Measurements from ENCODE around the gene ROR1.

Gene ROR1

GRCh38 chr1:64084451-64084850, 310.6 kb downstream of the ROR1 start:
- no peak for ATAC-seq
- TF ChIP-seq CREB5 (CRISPR knock-in tag; IDR thresholded peaks at IDR 0.05; ENCODE audit: low read depth) (no peak), RARB (CRISPR knock-in tag; IDR thresholded peaks at IDR 0.05) (no peak), PATZ1 (CRISPR knock-in tag; IDR thresholded peaks at IDR 0.05; ENCODE audit: borderline replicate concordance) (no peak), BACH2 (CRISPR knock-in tag; IDR thresholded peaks at IDR 0.05; ENCODE audit: borderline replicate concordance) (no peak), ZFP30 (CRISPR knock-in tag; IDR thresholded peaks at IDR 0.05) (no peak), ZC3H10 (CRISPR knock-in tag; IDR thresholded peaks at IDR 0.05) (no peak), TOX (CRISPR knock-in tag; IDR thresholded peaks at IDR 0.05; ENCODE audit: borderline replicate concordance) (no peak)

GRCh38 chr1:64087768-64088167, 314.0 kb downstream of the ROR1 start:
- TF ChIP-seq CSDC2 (CRISPR knock-in tag; IDR thresholded peaks at IDR 0.05) (no peak), ZNF565 (CRISPR knock-in tag; conservative IDR thresholded peaks at IDR 0.05; ENCODE audit: low read depth) (no peak), GLIS3 (CRISPR knock-in tag; IDR thresholded peaks at IDR 0.05) (no peak), PATZ1 (CRISPR knock-in tag; IDR thresholded peaks at IDR 0.05; ENCODE audit: borderline replicate concordance) (no peak), OSR1 (CRISPR knock-in tag; IDR thresholded peaks at IDR 0.05) (no peak), TOX (CRISPR knock-in tag; IDR thresholded peaks at IDR 0.05; ENCODE audit: borderline replicate concordance) (no peak), ZFP3 (CRISPR knock-in tag; IDR thresholded peaks at IDR 0.05) (no peak), ZC3H10 (CRISPR knock-in tag; IDR thresholded peaks at IDR 0.05) (no peak), TCF4 (CRISPR knock-in tag; IDR thresholded peaks at IDR 0.05; ENCODE audit: borderline replicate concordance) (no peak), ZFP30 (CRISPR knock-in tag; IDR thresholded peaks at IDR 0.05) (no peak), POU6F1 (CRISPR knock-in tag; IDR thresholded peaks at IDR 0.05; ENCODE audit: borderline replicate concordance, low read depth) (no peak), BACH2 (CRISPR knock-in tag; IDR thresholded peaks at IDR 0.05; ENCODE audit: borderline replicate concordance) (no peak)
- peak; percentile 42; the same call in 1 of the 3 replicates for ATAC-seq

- TF ChIP-seq ZNF8 (CRISPR knock-in tag; IDR thresholded peaks at IDR 0.05) (no peak), ZFP30 (CRISPR knock-in tag; IDR thresholded peaks at IDR 0.05) (no peak), SNAI2 (CRISPR knock-in tag; IDR thresholded peaks at IDR 0.05) (no peak), RARB (CRISPR knock-in tag; IDR thresholded peaks at IDR 0.05) (no peak), ZFP3 (CRISPR knock-in tag; IDR thresholded peaks at IDR 0.05) (no peak), PATZ1 (CRISPR knock-in tag; IDR thresholded peaks at IDR 0.05; ENCODE audit: borderline replicate concordance) (no peak), TCF4 (CRISPR knock-in tag; IDR thresholded peaks at IDR 0.05; ENCODE audit: borderline replicate concordance) (no peak), CREB5 (CRISPR knock-in tag; IDR thresholded peaks at IDR 0.05; ENCODE audit: low read depth) (no peak), ISL1 (CRISPR knock-in tag; IDR thresholded peaks at IDR 0.05) (no peak), TSHZ2 (CRISPR knock-in tag; IDR thresholded peaks at IDR 0.05) (no peak)
- ATAC-seq, result no peak
Measured at GRCh38 chr1:64090436-64090835, 316.6 kb downstream of the ROR1 start.

All from SK-N-SH treated with all-trans-retinoic acid at 6 μM for 48 hours (cell line).